WTC11 (cell line): Measurements from ENCODE around the gene TMEM89.

Experiments used
- CBFB ChIP-seq: sonication (generic); formaldehyde crosslinking; IDR thresholded peaks from 2 replicates; pipeline ENCODE4 v1.8.1; 2022; ENCODE audit warnings: mild to moderate bottlenecking, low read depth, missing genetic modification reagents
- CREM ChIP-seq: sonication (generic); formaldehyde crosslinking; IDR thresholded peaks from 2 replicates; pipeline ENCODE4 v1.8.1; 2022; ENCODE audit warnings: mild to moderate bottlenecking, missing genetic modification reagents, moderate library complexity
- CTCF ChIP-seq: fragments of 200-600 bp; IDR thresholded peaks from 2 replicates; pipeline ENCODE4 v1.8.0; 2022; ENCODE audit warnings: antibody characterized with exemption
- FOXJ3 ChIP-seq: sonication (generic); formaldehyde crosslinking; IDR thresholded peaks from 2 replicates; pipeline ENCODE4 v1.9.0; 2021; ENCODE audit warnings: missing genetic modification reagents, mild to moderate bottlenecking, borderline replicate concordance
- ZNF317 ChIP-seq: sonication (generic); formaldehyde crosslinking; IDR thresholded peaks from 2 replicates; pipeline ENCODE4 v1.8.1; 2023; ENCODE audit warnings: low read depth, mild to moderate bottlenecking, moderate library complexity, missing genetic modification reagents, borderline replicate concordance

DNA sequence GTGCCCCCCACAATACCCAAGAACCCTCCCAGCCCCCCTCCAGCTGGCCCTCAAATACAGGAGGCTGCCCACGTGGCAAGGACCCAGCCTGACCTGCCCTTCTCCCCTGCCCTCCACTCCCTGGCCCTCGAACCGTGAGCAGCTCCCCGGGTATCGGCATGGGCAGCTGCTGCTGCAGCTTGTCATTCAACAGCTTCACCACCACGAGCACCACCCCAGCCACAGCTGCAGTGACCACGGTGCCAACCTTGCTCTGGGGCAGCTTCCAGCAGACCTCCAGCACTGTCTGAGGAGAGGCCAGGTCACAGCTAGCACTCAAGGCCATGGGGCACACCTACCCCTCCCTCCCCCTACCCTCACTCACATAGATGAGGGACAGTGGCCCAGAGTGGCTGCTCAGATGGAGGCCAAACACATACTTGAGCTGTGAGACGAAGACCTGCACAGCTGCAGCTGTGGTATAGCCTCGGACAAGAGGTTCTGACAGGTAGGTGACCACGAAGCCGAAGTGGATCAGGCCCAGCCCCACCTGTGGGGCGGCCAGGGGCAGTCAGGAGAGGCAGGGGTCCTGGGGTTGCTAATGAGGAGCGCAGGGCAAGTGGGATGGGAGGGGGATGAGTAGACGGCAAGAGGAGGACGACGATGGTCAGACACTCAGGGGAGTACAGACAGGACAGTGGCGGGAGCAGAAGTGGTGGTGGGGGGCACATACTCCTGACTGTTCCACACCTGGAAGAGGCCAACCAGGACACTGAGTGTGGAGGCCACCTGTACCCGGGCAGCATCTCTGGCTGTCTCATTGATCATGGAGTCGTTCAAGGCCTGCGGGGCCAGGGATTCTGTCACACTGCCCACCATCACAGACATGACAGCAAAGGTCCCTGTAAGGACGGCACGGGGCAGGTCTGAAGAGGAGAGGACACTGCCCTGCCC lies 10.2 kb upstream of the TMEM89 start:
- TF ChIP-seq CTCF (no peak), FOXJ3 (no peak), CBFB (CRISPR knock-in tag) (no peak), CREM (CRISPR knock-in tag) (no peak), ZNF317 (CRISPR knock-in tag) (no peak)
